Fibroblast of lung (primary cell): Measurements from ENCODE around the gene SLC44A1. TPM values are rescaled to one million over a fixed set of nuclear protein-coding genes. Genes with fewer than 3 reads are reported as not detected.
A peak's percentile ranks its signal among the peaks of the same experiment; 100 is the strongest.

Experiments used
- DNase-seq, 2 donors: peaks; one replicate each; pipeline versions ENCODE4 v3.0.0 to v3.0.0-alpha.2; 2010; ENCODE audit warnings: low read depth in 2 of 2
- H2AFZ ChIP-seq: 2 replicates; pipeline ENCODE4 v1.5.1; 2012; ENCODE audit warnings: low read length, control low read depth, inconsistent platforms
- H3K27ac ChIP-seq: 2 replicates; pipeline ENCODE4 v1.5.1; 2011; ENCODE audit warnings: low read length, control low read depth; ENCODE audit not compliant: insufficient read depth
- H3K27me3 ChIP-seq: 2 replicates; pipeline ENCODE4 v1.5.1; 2011; ENCODE audit warnings: mild to moderate bottlenecking, low read length; ENCODE audit not compliant: control insufficient read depth, insufficient read depth
- H3K36me3 ChIP-seq: 2 replicates; pipeline ENCODE4 v1.5.1; 2011; ENCODE audit warnings: low read length; ENCODE audit not compliant: control insufficient read depth, insufficient read depth
- H3K4me1 ChIP-seq: 2 replicates; pipeline ENCODE4 v1.5.1; 2011; ENCODE audit warnings: low read length; ENCODE audit not compliant: control insufficient read depth, insufficient read depth; ENCODE audit errors: extremely low read depth
- H3K4me2 ChIP-seq: 2 replicates; pipeline ENCODE4 v1.5.1; 2011; ENCODE audit warnings: low read length, control low read depth; ENCODE audit not compliant: insufficient read depth; ENCODE audit errors: extremely low read depth
- H3K4me3 ChIP-seq, 4 experiments: fragments of 200-600 bp in 1 of 4; sonication (generic) in 1 of 4; replicated peaks in 1 of 4; 2 replicates each; pipeline ENCODE4 v1.5.1; 2011 to 2016; ENCODE audit warnings: low read length in 4 of 4, low read depth in 3 of 4, mild to moderate bottlenecking in 3 of 4, control low read depth in 2 of 4, inconsistent platforms in 1 of 4, mixed read lengths in 1 of 4; ENCODE audit not compliant: insufficient read depth in 1 of 4; ENCODE audit errors: control extremely low read depth in 1 of 4
- H3K79me2 ChIP-seq: 2 replicates; pipeline ENCODE4 v1.5.1; 2012; ENCODE audit warnings: mild to moderate bottlenecking, low read length, inconsistent platforms; ENCODE audit not compliant: control insufficient read depth, insufficient read depth
- H3K9ac ChIP-seq: 2 replicates; pipeline ENCODE4 v1.5.1; 2011; ENCODE audit warnings: mild to moderate bottlenecking, low read length, control low read depth; ENCODE audit not compliant: insufficient read depth
- H3K9me3 ChIP-seq: 2 replicates; pipeline ENCODE4 v1.5.1; 2012; ENCODE audit warnings: low read depth, low read length; ENCODE audit not compliant: control insufficient read depth, insufficient read depth
- H4K20me1 ChIP-seq: 2 replicates; pipeline ENCODE4 v1.5.1; 2011; ENCODE audit warnings: low read length; ENCODE audit not compliant: control insufficient read depth, insufficient read depth; ENCODE audit errors: extremely low read depth
- CTCF ChIP-seq, 2 donors: IDR thresholded peaks in 1 of 2; conservative IDR thresholded peaks in 1 of 2; 1 replicate in 1 of 2; 2 replicates in 1 of 2; pipeline ENCODE4 v1.5.1; 2011 to 2012; ENCODE audit warnings: low read length in 2 of 2, control low read depth in 1 of 2, inconsistent platforms in 1 of 2, low read depth in 1 of 2, mild to moderate bottlenecking in 1 of 2
- EZH2 ChIP-seq: IDR thresholded peaks from 2 replicates; pipeline ENCODE4 v1.5.1; 2012; ENCODE audit warnings: low read length, control low read depth, mild to moderate bottlenecking; ENCODE audit errors: missing control alignments
- polyA plus RNA-seq, 2 donors: library from polyadenylated mRNA; depleted of rRNA in 1 of 2; stranded (reverse) in 1 of 2; unstranded in 1 of 2; fragments of >200 nt; gene quantifications; 2 replicates each; pipeline ENCODE4 v1.2.1, GENCODE V29; 2011 to 2012; ENCODE audit warnings: missing spikeins in 1 of 2
- total RNA-seq: library from RNA; depleted of rRNA; stranded (reverse); fragments of >200 nt; gene quantifications from 2 replicates; pipeline ENCODE4 v1.2.1, GENCODE V29; 2014

SLC44A1 gene
- total and polyA plus RNA-seq, 2 donors (not counting 1 experiment from before 2014, with no cell fraction given), result 35.9 to 54.2 TPM

- H3K4me2 ChIP-seq, result no peak overlapping the region
- H3K27me3 ChIP-seq, result no peaks in the 10 kb centered on the region
- H3K9ac ChIP-seq, result no peak overlapping the region
- H2AFZ ChIP-seq, result no peak overlapping the region
- no peaks in the 10 kb centered on the region for H3K36me3 ChIP-seq
- no peaks in the 10 kb centered on the region for H4K20me1 ChIP-seq
- H3K9me3 ChIP-seq, result no peaks in the 10 kb centered on the region
- no peak overlapping the region for H3K4me3 ChIP-seq
- DNase-seq, result no peak
- no peak for TF ChIP-seq CTCF (conservative IDR thresholded peaks at IDR 0.05 in 1 of 2, IDR thresholded peaks at IDR 0.05 in 1 of 2; ENCODE audit: low read depth in 1 of 2, low read length in 2 of 2)
- TF ChIP-seq EZH2, result no peak
- H3K4me1 ChIP-seq, result peaks cover 4% of the 10 kb centered on the region
- H3K27ac ChIP-seq, result no peak overlapping the region
- no peaks in the 10 kb centered on the region for H3K79me2 ChIP-seq
These were observed 36.8 kb downstream of the SLC44A1 start for GRCh38 chr9:105281272-105281671.

GRCh38 chr9:105281926-105282325, 37.5 kb downstream of the SLC44A1 start:
- Histone ChIP-seq H3K4me1 (peaks cover 4% of the 10 kb centered on the region), H3K4me2 (no peak overlapping the region), H3K9ac (no peak overlapping the region), H3K27me3 (no peaks in the 10 kb centered on the region), H3K4me3 (no peak overlapping the region), H3K27ac (no peak overlapping the region), H3K79me2 (no peaks in the 10 kb centered on the region), H4K20me1 (no peaks in the 10 kb centered on the region), H3K9me3 (no peaks in the 10 kb centered on the region), H3K36me3 (no peaks in the 10 kb centered on the region), H2AFZ (no peak overlapping the region)
- TF ChIP-seq EZH2 (no peak), CTCF (conservative IDR thresholded peaks at IDR 0.05 in 1 of 2, IDR thresholded peaks at IDR 0.05 in 1 of 2; ENCODE audit: low read depth in 1 of 2, low read length in 2 of 2) (no peak)
- peak in 1 of 2 donors; percentile 46 for DNase-seq

GRCh38 chr9:105282870-105283621, 38.6 kb downstream of the SLC44A1 start:
- H3K36me3 ChIP-seq, result no peaks in the 10 kb centered on the region

More at GRCh38 chr9:105282870-105283621, 38.6 kb downstream of the SLC44A1 start:
- no peak overlapping the region for H3K27ac ChIP-seq
- H3K4me1 ChIP-seq, result peaks cover 4% of the 10 kb centered on the region
- no peak for DNase-seq
- H3K79me2 ChIP-seq, result no peaks in the 10 kb centered on the region
- H4K20me1 ChIP-seq, result no peaks in the 10 kb centered on the region
- H2AFZ ChIP-seq, result no peak overlapping the region
- H3K9ac ChIP-seq, result no peak overlapping the region
- H3K4me3 ChIP-seq, result no peak overlapping the region
- no peaks in the 10 kb centered on the region for H3K27me3 ChIP-seq
- H3K4me2 ChIP-seq, result no peak overlapping the region
- no peak for TF ChIP-seq CTCF (conservative IDR thresholded peaks at IDR 0.05 in 1 of 2, IDR thresholded peaks at IDR 0.05 in 1 of 2; ENCODE audit: low read depth in 1 of 2, low read length in 2 of 2)
- no peak for TF ChIP-seq EZH2
- H3K9me3 ChIP-seq, result no peaks in the 10 kb centered on the region
